PC-9 (cell line): ENCODE data around the gene RAB7B. TPM values are rescaled to one million over a fixed set of nuclear protein-coding genes. Genes with fewer than 3 reads are reported as not detected.

ENCODE experiments used
- BruUV-seq: library from RNA; stranded (reverse); fragments of 400-500 nt; replicated peaks from 2 replicates; lab custom pipeline; 2021; lab: Mats Ljungman, UMichigan
- CTCF ChIA-PET: fragments of 300-600 bp; sonication (Branson Sonifier 250); formaldehyde crosslinking; loops from one replicate; lab custom pipeline; 2022; ENCODE audit warnings: antibody characterized with exemption; lab: Charles Lee
- POLR2A ChIA-PET: fragments of 300-600 bp; sonication (Branson Sonifier 250); formaldehyde crosslinking; loops from one replicate; lab custom pipeline; 2022; ENCODE audit warnings: antibody characterized with exemption; ENCODE audit not compliant: unreplicated experiment; lab: Charles Lee
- DNase-seq, 2 experiments: peaks; one replicate each; pipeline versions ENCODE4 v3.0.0 to v3.0.0-alpha.2; 2015 to 2022; ENCODE audit warnings: mixed read lengths in 1 of 2
- H2AFZ ChIP-seq: fragments of 200-600 bp; sonication (generic); 2 replicates; pipeline ENCODE4 v1.8.1; 2017; ENCODE audit warnings: antibody characterized with exemption
- H3F3A ChIP-seq: fragments of 200-600 bp; sonication (generic); 2 replicates; pipeline ENCODE4 v1.8.1; 2017; ENCODE audit warnings: antibody characterized with exemption, mild to moderate bottlenecking, low read depth; ENCODE audit not compliant: insufficient read depth
- H3K27ac ChIP-seq: fragments of 200-600 bp; sonication (generic); 2 replicates; pipeline ENCODE4 v1.6.1; 2016; ENCODE audit warnings: mixed run types
- H3K27me3 ChIP-seq: fragments of 200-600 bp; sonication (generic); 2 replicates; pipeline ENCODE4 v1.6.1; 2016; ENCODE audit warnings: low read depth, mixed run types; ENCODE audit not compliant: insufficient read depth
- H3K36me3 ChIP-seq: fragments of 200-600 bp; sonication (generic); 2 replicates; pipeline ENCODE4 v1.6.1; 2016; ENCODE audit warnings: low read depth, mixed run types
- H3K4me1 ChIP-seq: fragments of 200-600 bp; sonication (generic); replicated peaks from 2 replicates; pipeline ENCODE4 v1.6.1; 2016; ENCODE audit warnings: mixed run types; ENCODE audit not compliant: insufficient read depth
- H3K4me2 ChIP-seq: fragments of 200-600 bp; sonication (generic); 2 replicates; pipeline ENCODE4 v1.6.1; 2017; ENCODE audit warnings: mixed run types
- H3K4me3 ChIP-seq: fragments of 200-600 bp; sonication (generic); 2 replicates; pipeline ENCODE4 v1.6.1; 2016; ENCODE audit warnings: mixed run types
- H3K79me2 ChIP-seq: fragments of 200-600 bp; sonication (generic); 2 replicates; pipeline ENCODE4 v1.6.1; 2017; ENCODE audit warnings: low read depth, mixed run types
- H3K9me2 ChIP-seq: fragments of 200-600 bp; sonication (generic); 2 replicates; pipeline ENCODE4 v1.8.1; 2017; ENCODE audit warnings: mild to moderate bottlenecking; ENCODE audit not compliant: insufficient read depth
- H3K9me3 ChIP-seq: fragments of 200-600 bp; sonication (generic); 2 replicates; pipeline ENCODE4 v1.8.1; 2016; ENCODE audit warnings: low read depth; ENCODE audit not compliant: insufficient read depth
- H4K20me1 ChIP-seq: fragments of 200-600 bp; sonication (generic); 2 replicates; pipeline ENCODE4 v1.8.1; 2017; ENCODE audit not compliant: insufficient read depth
- EZH2 ChIP-seq: fragments of 200-600 bp; sonication (generic); IDR thresholded peaks from 2 replicates; pipeline ENCODE4 v1.8.0; 2017; ENCODE audit warnings: antibody characterized with exemption, low read depth
- intact Hi-C: fragments of 100-400 bp; cut with micrococcal nuclease; formaldehyde crosslinking; loops from one replicate; pipeline ENCODE4 v1.10.0; 2022; ENCODE audit not compliant: unreplicated experiment
- total RNA-seq: library from RNA; stranded (reverse); gene quantifications from 2 replicates; pipeline ENCODE4 v1.2.3, GENCODE V29; 2021
- TF ChIP-seq, protein P1 (sequence below): fragments of 200-600 bp; sonication (generic); conservative IDR thresholded peaks from 2 replicates; pipeline ENCODE4 v1.6.1; 2017; ENCODE audit warnings: mixed run types, antibody characterized with exemption, mild to moderate bottlenecking, moderate library complexity

The RAB7B gene
- total RNA-seq, 1 experiment from 2014 or later, result not detected

DNA sequence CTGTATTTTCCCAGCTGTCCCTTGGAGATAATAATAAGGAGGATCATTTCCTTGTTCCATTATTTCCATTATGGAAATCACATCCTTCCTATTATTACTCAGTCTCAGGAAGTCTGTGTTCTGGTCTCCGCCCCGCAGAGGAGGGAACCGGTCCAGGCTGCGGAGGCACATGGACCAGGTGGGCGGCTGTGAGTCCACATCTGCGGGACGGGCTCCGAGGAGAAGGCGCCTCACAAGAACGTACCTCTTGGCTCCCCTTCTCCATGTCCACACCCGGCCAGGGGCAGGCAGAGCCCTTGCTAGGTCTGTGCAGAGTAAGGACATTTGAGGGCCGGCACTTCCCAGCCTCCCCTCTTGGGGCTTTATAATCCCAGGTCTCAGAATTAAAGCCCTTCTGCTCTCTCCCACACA lies 14.6 kb downstream of the RAB7B start:
- Histone ChIP-seq H2AFZ (no peak overlapping the region), H3K36me3 (no peaks in the 10 kb centered on the region), H3K27me3 (no peaks in the 10 kb centered on the region), H3F3A (peaks cover 11% of the 10 kb centered on the region), H3K4me2 (no peak overlapping the region), H3K27ac (no peak overlapping the region), H3K4me3 (no peak overlapping the region), H3K9me3 (no peaks in the 10 kb centered on the region), H4K20me1 (no peaks in the 10 kb centered on the region), H3K9me2 (no peaks in the 10 kb centered on the region), H3K4me1 (peaks cover 11% of the 10 kb centered on the region), H3K79me2 (no peaks in the 10 kb centered on the region)
- no peak for TF ChIP-seq EZH2
- TF ChIP-seq, protein P1, sequence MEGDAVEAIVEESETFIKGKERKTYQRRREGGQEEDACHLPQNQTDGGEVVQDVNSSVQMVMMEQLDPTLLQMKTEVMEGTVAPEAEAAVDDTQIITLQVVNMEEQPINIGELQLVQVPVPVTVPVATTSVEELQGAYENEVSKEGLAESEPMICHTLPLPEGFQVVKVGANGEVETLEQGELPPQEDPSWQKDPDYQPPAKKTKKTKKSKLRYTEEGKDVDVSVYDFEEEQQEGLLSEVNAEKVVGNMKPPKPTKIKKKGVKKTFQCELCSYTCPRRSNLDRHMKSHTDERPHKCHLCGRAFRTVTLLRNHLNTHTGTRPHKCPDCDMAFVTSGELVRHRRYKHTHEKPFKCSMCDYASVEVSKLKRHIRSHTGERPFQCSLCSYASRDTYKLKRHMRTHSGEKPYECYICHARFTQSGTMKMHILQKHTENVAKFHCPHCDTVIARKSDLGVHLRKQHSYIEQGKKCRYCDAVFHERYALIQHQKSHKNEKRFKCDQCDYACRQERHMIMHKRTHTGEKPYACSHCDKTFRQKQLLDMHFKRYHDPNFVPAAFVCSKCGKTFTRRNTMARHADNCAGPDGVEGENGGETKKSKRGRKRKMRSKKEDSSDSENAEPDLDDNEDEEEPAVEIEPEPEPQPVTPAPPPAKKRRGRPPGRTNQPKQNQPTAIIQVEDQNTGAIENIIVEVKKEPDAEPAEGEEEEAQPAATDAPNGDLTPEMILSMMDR, result no peak
- ChIA-PET CTCF (no interaction called here), POLR2A (no interaction called here)
- intact Hi-C loops, result no loop called here
- BruUV-seq, result no TSS peak
- no peak for DNase-seq

DNA sequence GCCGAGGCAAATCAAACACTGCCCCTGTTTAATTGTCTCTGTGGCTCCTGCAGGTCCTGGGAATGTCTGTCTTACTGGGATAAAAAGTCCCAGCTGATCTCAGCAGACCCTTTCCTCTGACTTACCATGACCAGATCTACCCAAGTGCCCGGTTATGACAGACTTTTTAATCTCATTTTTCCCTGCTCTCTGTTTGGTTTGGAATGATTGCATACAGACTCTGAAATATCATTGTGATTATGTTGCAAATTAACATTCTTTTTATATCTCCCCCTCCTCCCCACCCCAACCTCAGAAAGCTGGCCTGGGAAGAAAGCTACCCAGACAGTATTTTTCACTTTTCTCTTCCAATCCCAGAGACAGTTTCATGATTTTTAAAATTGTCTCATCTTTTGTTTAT lies 16.3 kb downstream of the RAB7B start:
- Histone ChIP-seq H3K79me2 (no peaks in the 10 kb centered on the region), H3K27me3 (no peaks in the 10 kb centered on the region), H3K4me3 (no peak overlapping the region), H3K4me1 (peaks cover 18% of the 10 kb centered on the region), H3K4me2 (no peak overlapping the region), H3K9me3 (no peaks in the 10 kb centered on the region), H3K27ac (no peak overlapping the region), H3K9me2 (no peaks in the 10 kb centered on the region), H3F3A (peaks cover 15% of the 10 kb centered on the region), H4K20me1 (no peaks in the 10 kb centered on the region), H3K36me3 (no peaks in the 10 kb centered on the region), H2AFZ (no peak overlapping the region)
- TF ChIP-seq EZH2, result no peak
- TF ChIP-seq, protein P1, result no peak
- DNase-seq, result no peak
- intact Hi-C loops, result no loop called here
- CTCF ChIA-PET, result interaction anchor here (0.6 to 1.3 kb wide), 3 partner anchors 9 to 119 kb away, joined by 3 to 6 read pairs (median 4); no protein-coding TSS in a partner anchor
- no TSS peak for BruUV-seq
- POLR2A ChIA-PET, result no interaction called here

DNA sequence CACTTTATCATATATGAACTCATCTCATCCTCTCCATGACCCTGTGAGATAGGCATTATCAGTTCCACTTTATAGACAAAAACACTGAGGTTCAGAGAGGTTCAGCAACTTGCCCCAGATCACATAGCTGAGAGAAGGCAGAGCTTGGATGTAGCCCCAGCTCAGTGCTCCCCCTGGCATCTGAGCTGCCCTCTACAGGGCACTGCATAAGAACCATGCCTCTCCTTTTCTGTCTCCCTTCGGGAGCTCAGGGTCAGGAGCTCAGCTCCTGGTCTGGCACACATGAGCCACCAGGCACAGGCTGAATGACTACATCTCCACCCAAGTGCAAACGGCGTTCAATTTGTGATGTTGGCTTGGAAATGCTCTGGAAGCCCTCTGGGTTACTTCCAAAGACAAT lies 16.9 kb downstream of the RAB7B start:
- Histone ChIP-seq H3K9me2 (no peaks in the 10 kb centered on the region), H3F3A (peaks cover 15% of the 10 kb centered on the region), H3K4me1 (peaks cover 18% of the 10 kb centered on the region), H3K4me2 (no peak overlapping the region), H3K36me3 (no peaks in the 10 kb centered on the region), H3K4me3 (no peak overlapping the region), H2AFZ (no peak overlapping the region), H4K20me1 (no peaks in the 10 kb centered on the region), H3K27ac (no peak overlapping the region), H3K27me3 (no peaks in the 10 kb centered on the region), H3K9me3 (no peaks in the 10 kb centered on the region), H3K79me2 (no peaks in the 10 kb centered on the region)
- no peak for TF ChIP-seq EZH2
- TF ChIP-seq, protein P1, result no peak
- DNase-seq, result no peak
- intact Hi-C loops, result no loop called here
- ChIA-PET POLR2A (no interaction called here), CTCF (interaction anchor here (0.6 to 1.3 kb wide), 5 partner anchors 9 to 654 kb away, joined by 4 to 9 read pairs (median 5); no protein-coding TSS in a partner anchor)
- no TSS peak for BruUV-seq
